Ishikawa (cell line): ENCODE results near the gene DGKZ.

Source experiments
- CEBPB ChIP-seq: IDR thresholded peaks from 2 replicates; pipeline ENCODE4 v1.6.1; 2012
- CREB1 ChIP-seq: IDR thresholded peaks from 2 replicates; pipeline ENCODE4 v1.6.1; 2012; ENCODE audit warnings: low read depth
- EGR1 ChIP-seq: IDR thresholded peaks from 2 replicates; pipeline ENCODE4 v1.6.1; 2012
- EP300 ChIP-seq: IDR thresholded peaks from 2 replicates; pipeline ENCODE4 v1.6.1; 2012; ENCODE audit warnings: borderline replicate concordance
- FOXM1 ChIP-seq: IDR thresholded peaks from 2 replicates; pipeline ENCODE4 v1.6.1; 2012; ENCODE audit warnings: low read depth, borderline replicate concordance
- NFIC ChIP-seq: IDR thresholded peaks from 2 replicates; pipeline ENCODE4 v1.6.1; 2012
- RAD21 ChIP-seq: IDR thresholded peaks from 2 replicates; pipeline ENCODE4 v1.6.1; 2012; ENCODE audit warnings: low read depth
- REST ChIP-seq: IDR thresholded peaks from 2 replicates; pipeline ENCODE4 v1.6.1; 2012; ENCODE audit warnings: low read depth, mild to moderate bottlenecking
- TAF1 ChIP-seq: IDR thresholded peaks from 2 replicates; pipeline ENCODE4 v1.6.1; 2012; ENCODE audit warnings: low read depth, mild to moderate bottlenecking
- TCF12 ChIP-seq: IDR thresholded peaks from 2 replicates; pipeline ENCODE4 v1.6.1; 2012; ENCODE audit warnings: low read depth
- TEAD4 ChIP-seq: IDR thresholded peaks from 2 replicates; pipeline ENCODE4 v1.6.1; 2012
- YY1 ChIP-seq: IDR thresholded peaks from 2 replicates; pipeline ENCODE4 v1.6.1; 2012; ENCODE audit warnings: low read depth
- TF ChIP-seq, protein P1 (sequence below): IDR thresholded peaks from 2 replicates; pipeline ENCODE4 v1.6.1; 2012
- TF ChIP-seq, protein P2 (sequence below): IDR thresholded peaks from 2 replicates; pipeline ENCODE4 v1.6.1; 2012

DNA sequence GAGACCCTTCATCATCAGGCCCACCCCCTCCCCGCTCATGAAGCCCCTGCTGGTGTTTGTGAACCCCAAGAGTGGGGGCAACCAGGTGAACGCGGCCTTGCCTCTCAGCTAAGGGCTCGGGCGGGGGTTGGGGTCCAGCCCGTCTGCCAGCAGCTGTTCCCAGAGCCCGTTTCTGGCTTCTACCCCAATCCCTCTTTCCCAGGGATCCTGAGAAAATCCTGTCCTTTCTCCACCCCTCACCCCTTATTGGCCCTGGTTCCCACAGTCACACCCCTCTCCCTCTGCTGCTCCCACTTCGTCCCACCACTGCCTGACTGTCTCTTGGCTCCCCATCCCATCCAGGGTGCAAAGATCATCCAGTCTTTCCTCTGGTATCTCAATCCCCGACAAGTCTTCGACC lies 24.8 kb downstream of the DGKZ start:
- TF ChIP-seq CEBPB: no peak
- TF ChIP-seq TAF1: no peak
- no peak for TF ChIP-seq REST
- TF ChIP-seq RAD21: no peak
- TF ChIP-seq EGR1: no peak
- no peak for TF ChIP-seq YY1
- TF ChIP-seq FOXM1: no peak
- TF ChIP-seq TEAD4: no peak
- TF ChIP-seq, protein P1, sequence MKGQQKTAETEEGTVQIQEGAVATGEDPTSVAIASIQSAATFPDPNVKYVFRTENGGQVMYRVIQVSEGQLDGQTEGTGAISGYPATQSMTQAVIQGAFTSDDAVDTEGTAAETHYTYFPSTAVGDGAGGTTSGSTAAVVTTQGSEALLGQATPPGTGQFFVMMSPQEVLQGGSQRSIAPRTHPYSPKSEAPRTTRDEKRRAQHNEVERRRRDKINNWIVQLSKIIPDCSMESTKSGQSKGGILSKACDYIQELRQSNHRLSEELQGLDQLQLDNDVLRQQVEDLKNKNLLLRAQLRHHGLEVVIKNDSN: no peak
- no peak for TF ChIP-seq CREB1
- TF ChIP-seq TCF12: no peak
- TF ChIP-seq, protein P2, sequence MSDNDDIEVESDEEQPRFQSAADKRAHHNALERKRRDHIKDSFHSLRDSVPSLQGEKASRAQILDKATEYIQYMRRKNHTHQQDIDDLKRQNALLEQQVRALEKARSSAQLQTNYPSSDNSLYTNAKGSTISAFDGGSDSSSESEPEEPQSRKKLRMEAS: no peak
- TF ChIP-seq EP300: no peak
- TF ChIP-seq NFIC: no peak
